Measurements from ENCODE around the gene ROBO1.

The ROBO1 gene

DNA sequence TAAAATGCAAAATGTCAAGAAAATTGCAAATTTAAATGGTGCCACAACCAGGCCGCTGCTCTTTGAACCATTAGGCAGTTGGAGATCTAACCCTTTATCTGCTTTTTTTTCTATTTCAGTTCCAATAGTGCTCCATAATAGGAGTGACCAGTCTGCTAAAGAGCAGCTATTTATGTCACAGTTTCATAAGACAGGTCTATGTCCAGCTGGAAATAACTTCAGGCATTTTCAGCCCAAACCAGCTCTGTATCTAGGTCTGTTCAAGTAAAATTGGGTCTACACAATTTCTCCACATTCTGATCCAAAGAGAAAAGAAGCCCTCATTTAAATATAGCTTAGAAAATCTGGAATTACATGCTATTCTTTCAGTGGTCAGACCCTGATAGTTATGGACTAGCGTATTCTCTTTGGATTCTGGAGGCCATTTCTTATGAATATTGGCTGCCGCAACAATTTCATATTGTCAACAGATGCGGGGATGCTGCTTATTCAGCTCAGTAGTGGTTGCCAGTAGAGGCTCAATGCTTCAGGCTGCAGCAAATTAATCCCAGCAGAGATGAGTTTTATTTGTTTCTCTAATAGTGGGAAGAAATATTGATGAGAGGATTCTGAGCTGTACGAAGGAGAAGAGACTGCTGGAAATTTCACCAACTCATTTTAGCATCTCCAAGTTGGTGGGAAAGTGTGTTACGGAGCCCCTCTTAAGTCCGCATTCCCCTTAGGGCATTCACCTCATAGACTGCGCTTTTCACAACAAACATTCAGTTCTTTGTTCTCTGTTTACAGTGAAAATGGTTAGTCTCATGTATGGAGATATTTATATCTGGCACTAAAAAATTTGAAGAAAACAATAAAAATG lies 887.0 kb downstream of the ROBO1 start:
- TF ChIP-seq, protein P1, sequence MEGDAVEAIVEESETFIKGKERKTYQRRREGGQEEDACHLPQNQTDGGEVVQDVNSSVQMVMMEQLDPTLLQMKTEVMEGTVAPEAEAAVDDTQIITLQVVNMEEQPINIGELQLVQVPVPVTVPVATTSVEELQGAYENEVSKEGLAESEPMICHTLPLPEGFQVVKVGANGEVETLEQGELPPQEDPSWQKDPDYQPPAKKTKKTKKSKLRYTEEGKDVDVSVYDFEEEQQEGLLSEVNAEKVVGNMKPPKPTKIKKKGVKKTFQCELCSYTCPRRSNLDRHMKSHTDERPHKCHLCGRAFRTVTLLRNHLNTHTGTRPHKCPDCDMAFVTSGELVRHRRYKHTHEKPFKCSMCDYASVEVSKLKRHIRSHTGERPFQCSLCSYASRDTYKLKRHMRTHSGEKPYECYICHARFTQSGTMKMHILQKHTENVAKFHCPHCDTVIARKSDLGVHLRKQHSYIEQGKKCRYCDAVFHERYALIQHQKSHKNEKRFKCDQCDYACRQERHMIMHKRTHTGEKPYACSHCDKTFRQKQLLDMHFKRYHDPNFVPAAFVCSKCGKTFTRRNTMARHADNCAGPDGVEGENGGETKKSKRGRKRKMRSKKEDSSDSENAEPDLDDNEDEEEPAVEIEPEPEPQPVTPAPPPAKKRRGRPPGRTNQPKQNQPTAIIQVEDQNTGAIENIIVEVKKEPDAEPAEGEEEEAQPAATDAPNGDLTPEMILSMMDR (conservative IDR thresholded peaks at IDR 0.05; ENCODE audit: low read depth), result no peak
- no peak overlapping the region for H3K27ac ChIP-seq
- POLR2A ChIA-PET (ENCODE audit: low non-redundant PET), result no interaction called here
- DNase-seq (ENCODE audit: low spot score), result no peak
- CTCF ChIA-PET, result no interaction called here

DNA sequence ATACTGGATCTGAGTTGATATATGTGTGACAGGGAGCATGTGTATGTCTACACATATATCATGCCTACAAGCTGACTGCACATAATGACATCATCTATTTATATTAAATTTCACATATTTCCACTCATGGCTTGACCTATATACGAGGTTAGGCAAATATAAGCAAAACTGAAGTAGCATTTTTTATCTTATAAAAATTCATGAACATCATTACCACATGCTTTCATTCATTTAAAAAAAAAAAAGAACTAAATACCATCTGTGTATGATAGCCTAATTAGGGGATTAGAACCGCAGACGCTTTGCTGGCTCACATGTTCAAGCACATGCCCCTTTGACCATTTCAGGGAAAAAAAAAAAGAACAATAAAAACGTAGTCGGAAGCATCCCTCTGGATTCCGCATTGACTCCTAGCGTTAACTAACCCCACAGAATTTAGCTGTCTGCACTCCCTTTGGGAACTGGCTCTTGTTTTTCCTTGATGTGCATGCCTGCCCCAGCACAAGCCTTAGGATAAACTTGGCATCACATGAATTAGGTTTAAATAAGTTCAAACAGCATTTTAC lies 888.4 kb downstream of the ROBO1 start:
- POLR2A ChIA-PET (ENCODE audit: low non-redundant PET), result no interaction called here
- no peak overlapping the region for H3K27ac ChIP-seq
- DNase-seq (ENCODE audit: low spot score), result no peak
- CTCF ChIA-PET, result no interaction called here
- TF ChIP-seq, protein P1 (conservative IDR thresholded peaks at IDR 0.05; ENCODE audit: low read depth), result no peak

DNA sequence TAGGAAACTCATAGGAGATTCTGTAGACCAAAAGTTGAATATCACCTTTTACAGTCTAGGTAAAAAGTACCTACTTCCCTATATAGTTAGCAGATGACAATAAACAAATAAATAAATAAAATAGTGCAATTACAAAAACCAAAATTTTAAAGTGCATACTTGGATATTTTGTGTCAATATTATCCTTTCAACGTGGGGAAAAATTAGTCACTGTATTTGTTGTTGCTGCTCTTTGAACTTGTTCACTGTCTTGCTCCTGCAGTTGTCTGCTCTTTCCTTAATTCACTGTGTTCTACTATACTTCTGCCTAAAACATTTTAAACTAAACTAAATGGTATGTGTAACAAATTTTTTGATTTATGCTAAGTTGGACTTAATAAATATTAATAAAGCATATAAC lies 889.0 kb downstream of the ROBO1 start:
- ChIA-PET POLR2A (ENCODE audit: low non-redundant PET) (no interaction called here), CTCF (no interaction called here)
- H3K27ac ChIP-seq, result no peak overlapping the region
- no peak for DNase-seq (ENCODE audit: low spot score)
- TF ChIP-seq, protein P1 (conservative IDR thresholded peaks at IDR 0.05; ENCODE audit: low read depth), result no peak

DNA sequence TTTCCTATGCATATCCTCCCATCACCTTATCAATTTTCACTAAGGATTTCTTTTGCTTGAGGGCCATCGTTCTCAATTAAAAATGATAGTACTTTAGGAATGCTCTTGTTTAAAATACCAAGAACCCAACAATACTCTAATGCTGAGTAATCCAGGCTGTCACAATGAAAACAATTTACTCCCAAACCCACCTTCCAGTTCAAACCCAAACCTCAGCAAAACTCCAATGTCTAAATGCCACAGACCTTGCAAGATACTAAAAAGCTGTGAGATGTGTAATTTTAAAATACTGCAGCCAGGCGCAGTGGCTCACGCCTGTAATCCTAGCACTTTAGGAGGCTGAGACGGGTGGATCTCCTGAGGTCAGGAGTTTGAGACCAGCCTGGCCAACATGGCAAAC lies 889.8 kb downstream of the ROBO1 start:
- DNase-seq (ENCODE audit: low spot score), result no peak
- TF ChIP-seq, protein P1 (conservative IDR thresholded peaks at IDR 0.05; ENCODE audit: low read depth), result no peak
- H3K27ac ChIP-seq, result no peak overlapping the region
- CTCF ChIA-PET, result no interaction called here
- POLR2A ChIA-PET (ENCODE audit: low non-redundant PET), result no interaction called here

DNA sequence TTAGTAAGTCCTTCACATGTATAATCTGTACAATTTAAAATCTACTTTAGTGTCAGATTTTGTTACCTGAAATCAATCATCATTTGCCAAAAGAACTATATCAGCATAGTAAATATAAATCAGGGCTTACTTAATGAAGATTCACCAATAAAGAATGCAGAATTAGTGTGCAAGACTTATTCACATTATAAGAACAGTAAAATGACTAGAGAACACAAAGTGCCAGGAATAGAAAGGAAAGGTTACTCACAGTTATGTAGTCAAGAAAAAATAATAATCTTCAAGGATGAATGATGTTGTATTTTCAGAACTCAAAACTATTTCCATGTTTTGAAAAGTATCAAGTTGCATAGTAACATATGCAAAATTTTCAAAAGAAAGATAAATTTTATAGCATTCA lies 891.9 kb downstream of the ROBO1 start:
- no peak for DNase-seq (ENCODE audit: low spot score)
- ChIA-PET POLR2A (ENCODE audit: low non-redundant PET) (no interaction called here), CTCF (no interaction called here)
- TF ChIP-seq, protein P1 (conservative IDR thresholded peaks at IDR 0.05; ENCODE audit: low read depth), result no peak
- no peak overlapping the region for H3K27ac ChIP-seq

DNA sequence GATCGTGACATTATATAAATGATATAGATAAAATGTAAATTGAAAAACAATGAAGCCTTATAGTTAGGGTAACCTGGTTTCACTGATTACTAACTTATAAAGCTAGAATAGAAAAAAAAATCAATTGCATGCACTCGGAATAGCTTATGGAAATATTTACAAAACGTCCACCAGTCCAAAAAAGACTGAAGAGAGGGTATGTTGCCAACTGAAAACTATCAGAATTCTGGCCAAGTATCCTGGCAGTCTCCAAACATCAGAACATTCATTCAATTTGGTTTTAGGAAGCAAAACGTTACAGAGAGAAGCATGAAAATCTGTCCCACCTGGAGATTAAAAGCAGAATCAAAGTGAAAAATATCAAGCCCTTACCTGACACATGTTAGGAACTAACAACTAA lies 892.4 kb downstream of the ROBO1 start:
- no peak for DNase-seq (ENCODE audit: low spot score)
- no peak overlapping the region for H3K27ac ChIP-seq
- POLR2A ChIA-PET (ENCODE audit: low non-redundant PET), result no interaction called here
- CTCF ChIA-PET, result interaction anchor here (0.6 kb wide), 1 partner anchor 113 kb away, joined by 5 read pairs; no protein-coding TSS in a partner anchor
- TF ChIP-seq, protein P1 (conservative IDR thresholded peaks at IDR 0.05; ENCODE audit: low read depth), result no peak

Data from RWPE1 (cell line).